ENCODE measurements around the gene PP2D1. TPM values are rescaled to one million over a fixed set of nuclear protein-coding genes. Genes with fewer than 3 reads are reported as not detected.

PP2D1 gene
- total and polyA plus RNA-seq, 9 of the 15 experiments (the other 6 are each of a cell fraction or from before 2014, with no cell fraction given), result 0.07 to 0.10 TPM; not detected in 7

DNA sequence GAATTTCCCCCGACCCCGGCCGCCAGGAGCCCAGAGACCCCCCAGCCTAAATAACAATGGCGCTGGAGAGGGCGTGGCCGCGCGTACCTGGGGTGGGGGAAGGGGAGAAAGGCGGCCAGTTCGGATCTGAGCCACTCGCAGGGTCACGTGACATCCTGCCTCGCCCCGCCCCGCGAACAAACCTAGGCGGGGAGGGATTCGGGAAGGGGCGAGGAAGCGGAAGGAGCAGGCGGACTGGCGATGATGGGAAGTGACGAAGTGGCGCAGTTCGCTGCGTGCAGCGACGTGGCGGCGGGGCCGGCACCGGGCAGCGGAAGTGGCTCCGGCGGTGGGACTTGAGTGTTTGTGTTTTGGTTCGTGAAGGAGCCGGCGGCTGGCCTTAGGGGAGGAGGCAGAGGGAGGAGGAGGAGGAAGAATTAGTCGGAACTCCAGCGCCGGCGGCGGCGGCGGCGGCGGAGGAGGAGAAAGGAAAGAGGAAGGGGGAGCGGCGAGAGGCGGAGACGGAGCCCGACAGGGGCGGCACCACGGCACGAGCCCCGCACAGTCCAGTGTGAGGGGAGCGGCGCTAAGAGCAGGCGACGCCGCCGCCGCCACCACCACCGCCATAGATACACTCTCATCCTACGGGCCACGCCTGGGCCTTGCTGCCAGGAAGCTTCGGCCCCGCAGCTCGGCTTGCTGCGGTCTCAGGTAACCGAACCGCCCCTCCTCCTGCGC lies 65.1 kb downstream of the PP2D1 start, which contains the start of gene RAB5A (continued):
- TF ChIP-seq, protein P1, sequence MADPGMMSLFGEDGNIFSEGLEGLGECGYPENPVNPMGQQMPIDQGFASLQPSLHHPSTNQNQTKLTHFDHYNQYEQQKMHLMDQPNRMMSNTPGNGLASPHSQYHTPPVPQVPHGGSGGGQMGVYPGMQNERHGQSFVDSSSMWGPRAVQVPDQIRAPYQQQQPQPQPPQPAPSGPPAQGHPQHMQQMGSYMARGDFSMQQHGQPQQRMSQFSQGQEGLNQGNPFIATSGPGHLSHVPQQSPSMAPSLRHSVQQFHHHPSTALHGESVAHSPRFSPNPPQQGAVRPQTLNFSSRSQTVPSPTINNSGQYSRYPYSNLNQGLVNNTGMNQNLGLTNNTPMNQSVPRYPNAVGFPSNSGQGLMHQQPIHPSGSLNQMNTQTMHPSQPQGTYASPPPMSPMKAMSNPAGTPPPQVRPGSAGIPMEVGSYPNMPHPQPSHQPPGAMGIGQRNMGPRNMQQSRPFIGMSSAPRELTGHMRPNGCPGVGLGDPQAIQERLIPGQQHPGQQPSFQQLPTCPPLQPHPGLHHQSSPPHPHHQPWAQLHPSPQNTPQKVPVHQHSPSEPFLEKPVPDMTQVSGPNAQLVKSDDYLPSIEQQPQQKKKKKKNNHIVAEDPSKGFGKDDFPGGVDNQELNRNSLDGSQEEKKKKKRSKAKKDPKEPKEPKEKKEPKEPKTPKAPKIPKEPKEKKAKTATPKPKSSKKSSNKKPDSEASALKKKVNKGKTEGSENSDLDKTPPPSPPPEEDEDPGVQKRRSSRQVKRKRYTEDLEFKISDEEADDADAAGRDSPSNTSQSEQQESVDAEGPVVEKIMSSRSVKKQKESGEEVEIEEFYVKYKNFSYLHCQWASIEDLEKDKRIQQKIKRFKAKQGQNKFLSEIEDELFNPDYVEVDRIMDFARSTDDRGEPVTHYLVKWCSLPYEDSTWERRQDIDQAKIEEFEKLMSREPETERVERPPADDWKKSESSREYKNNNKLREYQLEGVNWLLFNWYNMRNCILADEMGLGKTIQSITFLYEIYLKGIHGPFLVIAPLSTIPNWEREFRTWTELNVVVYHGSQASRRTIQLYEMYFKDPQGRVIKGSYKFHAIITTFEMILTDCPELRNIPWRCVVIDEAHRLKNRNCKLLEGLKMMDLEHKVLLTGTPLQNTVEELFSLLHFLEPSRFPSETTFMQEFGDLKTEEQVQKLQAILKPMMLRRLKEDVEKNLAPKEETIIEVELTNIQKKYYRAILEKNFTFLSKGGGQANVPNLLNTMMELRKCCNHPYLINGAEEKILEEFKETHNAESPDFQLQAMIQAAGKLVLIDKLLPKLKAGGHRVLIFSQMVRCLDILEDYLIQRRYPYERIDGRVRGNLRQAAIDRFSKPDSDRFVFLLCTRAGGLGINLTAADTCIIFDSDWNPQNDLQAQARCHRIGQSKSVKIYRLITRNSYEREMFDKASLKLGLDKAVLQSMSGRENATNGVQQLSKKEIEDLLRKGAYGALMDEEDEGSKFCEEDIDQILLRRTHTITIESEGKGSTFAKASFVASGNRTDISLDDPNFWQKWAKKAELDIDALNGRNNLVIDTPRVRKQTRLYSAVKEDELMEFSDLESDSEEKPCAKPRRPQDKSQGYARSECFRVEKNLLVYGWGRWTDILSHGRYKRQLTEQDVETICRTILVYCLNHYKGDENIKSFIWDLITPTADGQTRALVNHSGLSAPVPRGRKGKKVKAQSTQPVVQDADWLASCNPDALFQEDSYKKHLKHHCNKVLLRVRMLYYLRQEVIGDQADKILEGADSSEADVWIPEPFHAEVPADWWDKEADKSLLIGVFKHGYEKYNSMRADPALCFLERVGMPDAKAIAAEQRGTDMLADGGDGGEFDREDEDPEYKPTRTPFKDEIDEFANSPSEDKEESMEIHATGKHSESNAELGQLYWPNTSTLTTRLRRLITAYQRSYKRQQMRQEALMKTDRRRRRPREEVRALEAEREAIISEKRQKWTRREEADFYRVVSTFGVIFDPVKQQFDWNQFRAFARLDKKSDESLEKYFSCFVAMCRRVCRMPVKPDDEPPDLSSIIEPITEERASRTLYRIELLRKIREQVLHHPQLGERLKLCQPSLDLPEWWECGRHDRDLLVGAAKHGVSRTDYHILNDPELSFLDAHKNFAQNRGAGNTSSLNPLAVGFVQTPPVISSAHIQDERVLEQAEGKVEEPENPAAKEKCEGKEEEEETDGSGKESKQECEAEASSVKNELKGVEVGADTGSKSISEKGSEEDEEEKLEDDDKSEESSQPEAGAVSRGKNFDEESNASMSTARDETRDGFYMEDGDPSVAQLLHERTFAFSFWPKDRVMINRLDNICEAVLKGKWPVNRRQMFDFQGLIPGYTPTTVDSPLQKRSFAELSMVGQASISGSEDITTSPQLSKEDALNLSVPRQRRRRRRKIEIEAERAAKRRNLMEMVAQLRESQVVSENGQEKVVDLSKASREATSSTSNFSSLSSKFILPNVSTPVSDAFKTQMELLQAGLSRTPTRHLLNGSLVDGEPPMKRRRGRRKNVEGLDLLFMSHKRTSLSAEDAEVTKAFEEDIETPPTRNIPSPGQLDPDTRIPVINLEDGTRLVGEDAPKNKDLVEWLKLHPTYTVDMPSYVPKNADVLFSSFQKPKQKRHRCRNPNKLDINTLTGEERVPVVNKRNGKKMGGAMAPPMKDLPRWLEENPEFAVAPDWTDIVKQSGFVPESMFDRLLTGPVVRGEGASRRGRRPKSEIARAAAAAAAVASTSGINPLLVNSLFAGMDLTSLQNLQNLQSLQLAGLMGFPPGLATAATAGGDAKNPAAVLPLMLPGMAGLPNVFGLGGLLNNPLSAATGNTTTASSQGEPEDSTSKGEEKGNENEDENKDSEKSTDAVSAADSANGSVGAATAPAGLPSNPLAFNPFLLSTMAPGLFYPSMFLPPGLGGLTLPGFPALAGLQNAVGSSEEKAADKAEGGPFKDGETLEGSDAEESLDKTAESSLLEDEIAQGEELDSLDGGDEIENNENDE (IDR thresholded peaks at IDR 0.05; ENCODE audit: low read depth, low read length), result no peak
- TF ChIP-seq FIP1L1 (IDR thresholded peaks at IDR 0.05; ENCODE audit: low read depth, low read length, poor library complexity, severe bottlenecking) (peak; percentile 97), ZNF311 (CRISPR knock-in tag; IDR thresholded peaks at IDR 0.05) (no peak)
- TF ChIP-seq, protein P2, sequence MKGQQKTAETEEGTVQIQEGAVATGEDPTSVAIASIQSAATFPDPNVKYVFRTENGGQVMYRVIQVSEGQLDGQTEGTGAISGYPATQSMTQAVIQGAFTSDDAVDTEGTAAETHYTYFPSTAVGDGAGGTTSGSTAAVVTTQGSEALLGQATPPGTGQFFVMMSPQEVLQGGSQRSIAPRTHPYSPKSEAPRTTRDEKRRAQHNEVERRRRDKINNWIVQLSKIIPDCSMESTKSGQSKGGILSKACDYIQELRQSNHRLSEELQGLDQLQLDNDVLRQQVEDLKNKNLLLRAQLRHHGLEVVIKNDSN (CRISPR knock-in tag; IDR thresholded peaks at IDR 0.05), result peak; percentile 97
- TF ChIP-seq, protein P3, sequence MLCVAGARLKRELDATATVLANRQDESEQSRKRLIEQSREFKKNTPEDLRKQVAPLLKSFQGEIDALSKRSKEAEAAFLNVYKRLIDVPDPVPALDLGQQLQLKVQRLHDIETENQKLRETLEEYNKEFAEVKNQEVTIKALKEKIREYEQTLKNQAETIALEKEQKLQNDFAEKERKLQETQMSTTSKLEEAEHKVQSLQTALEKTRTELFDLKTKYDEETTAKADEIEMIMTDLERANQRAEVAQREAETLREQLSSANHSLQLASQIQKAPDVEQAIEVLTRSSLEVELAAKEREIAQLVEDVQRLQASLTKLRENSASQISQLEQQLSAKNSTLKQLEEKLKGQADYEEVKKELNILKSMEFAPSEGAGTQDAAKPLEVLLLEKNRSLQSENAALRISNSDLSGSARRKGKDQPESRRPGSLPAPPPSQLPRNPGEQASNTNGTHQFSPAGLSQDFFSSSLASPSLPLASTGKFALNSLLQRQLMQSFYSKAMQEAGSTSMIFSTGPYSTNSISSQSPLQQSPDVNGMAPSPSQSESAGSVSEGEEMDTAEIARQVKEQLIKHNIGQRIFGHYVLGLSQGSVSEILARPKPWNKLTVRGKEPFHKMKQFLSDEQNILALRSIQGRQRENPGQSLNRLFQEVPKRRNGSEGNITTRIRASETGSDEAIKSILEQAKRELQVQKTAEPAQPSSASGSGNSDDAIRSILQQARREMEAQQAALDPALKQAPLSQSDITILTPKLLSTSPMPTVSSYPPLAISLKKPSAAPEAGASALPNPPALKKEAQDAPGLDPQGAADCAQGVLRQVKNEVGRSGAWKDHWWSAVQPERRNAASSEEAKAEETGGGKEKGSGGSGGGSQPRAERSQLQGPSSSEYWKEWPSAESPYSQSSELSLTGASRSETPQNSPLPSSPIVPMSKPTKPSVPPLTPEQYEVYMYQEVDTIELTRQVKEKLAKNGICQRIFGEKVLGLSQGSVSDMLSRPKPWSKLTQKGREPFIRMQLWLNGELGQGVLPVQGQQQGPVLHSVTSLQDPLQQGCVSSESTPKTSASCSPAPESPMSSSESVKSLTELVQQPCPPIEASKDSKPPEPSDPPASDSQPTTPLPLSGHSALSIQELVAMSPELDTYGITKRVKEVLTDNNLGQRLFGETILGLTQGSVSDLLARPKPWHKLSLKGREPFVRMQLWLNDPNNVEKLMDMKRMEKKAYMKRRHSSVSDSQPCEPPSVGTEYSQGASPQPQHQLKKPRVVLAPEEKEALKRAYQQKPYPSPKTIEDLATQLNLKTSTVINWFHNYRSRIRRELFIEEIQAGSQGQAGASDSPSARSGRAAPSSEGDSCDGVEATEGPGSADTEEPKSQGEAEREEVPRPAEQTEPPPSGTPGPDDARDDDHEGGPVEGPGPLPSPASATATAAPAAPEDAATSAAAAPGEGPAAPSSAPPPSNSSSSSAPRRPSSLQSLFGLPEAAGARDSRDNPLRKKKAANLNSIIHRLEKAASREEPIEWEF (CRISPR knock-in tag; IDR thresholded peaks at IDR 0.05), result no peak

All from K562 (cell line).